Fibroblast of lung (primary cell): ENCODE results near the gene GPR132.

Experiments
- EZH2 ChIP-seq: IDR thresholded peaks from 2 replicates; pipeline ENCODE4 v1.5.1; 2012; ENCODE audit warnings: low read length, control low read depth, mild to moderate bottlenecking; ENCODE audit errors: missing control alignments
- TF ChIP-seq, protein P1 (sequence below), 2 donors: IDR thresholded peaks in 1 of 2; conservative IDR thresholded peaks in 1 of 2; 1 replicate in 1 of 2; 2 replicates in 1 of 2; pipeline ENCODE4 v1.5.1; 2011 to 2012; ENCODE audit warnings: low read length in 2 of 2, control low read depth in 1 of 2, inconsistent platforms in 1 of 2, low read depth in 1 of 2, mild to moderate bottlenecking in 1 of 2

DNA sequence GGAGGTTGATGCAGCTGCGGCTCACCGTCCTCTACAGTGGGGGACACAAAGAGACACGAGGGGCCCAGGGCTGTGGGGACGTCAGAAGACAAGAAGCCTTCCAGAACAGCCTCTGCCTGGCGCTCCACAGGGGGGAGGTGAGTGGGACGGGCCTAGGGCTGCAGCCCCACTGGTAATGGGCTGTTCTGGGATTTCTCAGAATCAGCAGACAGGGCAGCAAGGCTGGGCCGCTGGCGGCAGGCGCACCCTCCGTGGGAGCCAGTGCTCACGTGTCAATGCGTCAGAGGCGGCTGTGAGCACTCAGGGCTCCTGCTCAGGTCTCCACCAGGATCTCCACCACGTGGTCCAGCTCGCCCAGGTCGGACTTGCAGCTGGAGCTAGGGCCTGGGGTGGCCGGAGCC lies 54.3 kb downstream of the GPR132 start:
- TF ChIP-seq, protein P1, sequence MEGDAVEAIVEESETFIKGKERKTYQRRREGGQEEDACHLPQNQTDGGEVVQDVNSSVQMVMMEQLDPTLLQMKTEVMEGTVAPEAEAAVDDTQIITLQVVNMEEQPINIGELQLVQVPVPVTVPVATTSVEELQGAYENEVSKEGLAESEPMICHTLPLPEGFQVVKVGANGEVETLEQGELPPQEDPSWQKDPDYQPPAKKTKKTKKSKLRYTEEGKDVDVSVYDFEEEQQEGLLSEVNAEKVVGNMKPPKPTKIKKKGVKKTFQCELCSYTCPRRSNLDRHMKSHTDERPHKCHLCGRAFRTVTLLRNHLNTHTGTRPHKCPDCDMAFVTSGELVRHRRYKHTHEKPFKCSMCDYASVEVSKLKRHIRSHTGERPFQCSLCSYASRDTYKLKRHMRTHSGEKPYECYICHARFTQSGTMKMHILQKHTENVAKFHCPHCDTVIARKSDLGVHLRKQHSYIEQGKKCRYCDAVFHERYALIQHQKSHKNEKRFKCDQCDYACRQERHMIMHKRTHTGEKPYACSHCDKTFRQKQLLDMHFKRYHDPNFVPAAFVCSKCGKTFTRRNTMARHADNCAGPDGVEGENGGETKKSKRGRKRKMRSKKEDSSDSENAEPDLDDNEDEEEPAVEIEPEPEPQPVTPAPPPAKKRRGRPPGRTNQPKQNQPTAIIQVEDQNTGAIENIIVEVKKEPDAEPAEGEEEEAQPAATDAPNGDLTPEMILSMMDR (conservative IDR thresholded peaks at IDR 0.05 in 1 of 2, IDR thresholded peaks at IDR 0.05 in 1 of 2; ENCODE audit: low read depth in 1 of 2, low read length in 2 of 2), result no peak
- no peak for TF ChIP-seq EZH2
